Measurements from ENCODE around the gene CES3.
A peak's percentile ranks its signal among the peaks of the same experiment; 100 is the strongest.
"Not testable (repeated sequence)": the region's sequence is repeated elsewhere in the genome, so short reads cannot be mapped to it uniquely, and the experiment has no call there.

CES3 gene

DNA sequence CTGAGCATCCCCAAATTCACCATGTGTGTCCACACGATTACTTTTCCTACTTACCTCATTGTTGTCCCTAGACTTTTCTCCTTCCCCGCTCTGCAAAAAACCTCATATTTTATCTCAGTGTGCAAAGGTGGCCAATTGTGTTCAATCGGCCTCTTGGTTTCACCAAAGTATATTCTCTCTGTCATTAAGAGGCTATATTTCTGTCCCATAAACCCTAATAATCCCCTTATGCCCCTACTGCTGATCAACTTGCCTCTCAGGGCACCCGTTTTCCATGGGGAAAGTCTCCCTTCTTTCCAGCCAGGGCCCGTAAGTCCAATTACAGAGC lies 14.1 kb upstream of the CES3 start:
- ATAC-seq: no peak

DNA sequence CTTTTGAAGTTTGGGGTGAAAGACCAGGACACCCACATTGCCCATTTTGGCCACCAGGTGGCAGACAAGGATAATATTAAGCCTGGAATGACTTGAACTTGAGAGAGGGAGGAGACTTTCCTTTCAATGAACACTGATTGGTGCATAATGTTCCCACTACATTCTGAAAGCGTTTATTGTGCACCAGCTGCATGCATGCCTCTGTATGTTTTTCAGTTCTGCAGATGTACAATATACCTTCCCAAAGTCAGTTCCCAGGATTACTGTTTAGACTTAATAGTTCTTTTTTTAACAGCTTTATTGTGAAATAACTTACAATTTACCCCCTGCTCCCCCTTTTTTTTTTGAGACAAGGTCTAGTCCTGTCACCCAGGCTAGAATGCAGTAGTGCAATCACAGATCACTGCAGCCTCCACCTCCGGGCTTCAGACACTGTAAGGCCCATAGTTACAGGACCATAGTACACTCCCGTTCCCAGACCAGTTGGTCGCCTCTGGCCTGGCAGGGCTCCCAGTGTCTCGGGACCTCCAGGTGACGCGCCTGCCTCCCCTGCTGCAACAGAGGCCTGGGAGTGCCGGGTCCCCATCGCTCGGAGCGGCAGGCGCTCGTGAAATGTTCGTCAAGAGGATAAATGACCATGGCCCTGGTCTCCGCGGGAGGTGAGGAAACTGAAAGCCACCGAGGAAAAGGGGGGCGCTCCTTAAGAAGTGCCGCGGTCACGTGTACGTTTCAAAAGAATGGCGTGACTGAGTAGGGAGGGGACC lies 13.6 kb upstream of the CES3 start:
- peak; percentile 76 to 85 for ATAC-seq

DNA sequence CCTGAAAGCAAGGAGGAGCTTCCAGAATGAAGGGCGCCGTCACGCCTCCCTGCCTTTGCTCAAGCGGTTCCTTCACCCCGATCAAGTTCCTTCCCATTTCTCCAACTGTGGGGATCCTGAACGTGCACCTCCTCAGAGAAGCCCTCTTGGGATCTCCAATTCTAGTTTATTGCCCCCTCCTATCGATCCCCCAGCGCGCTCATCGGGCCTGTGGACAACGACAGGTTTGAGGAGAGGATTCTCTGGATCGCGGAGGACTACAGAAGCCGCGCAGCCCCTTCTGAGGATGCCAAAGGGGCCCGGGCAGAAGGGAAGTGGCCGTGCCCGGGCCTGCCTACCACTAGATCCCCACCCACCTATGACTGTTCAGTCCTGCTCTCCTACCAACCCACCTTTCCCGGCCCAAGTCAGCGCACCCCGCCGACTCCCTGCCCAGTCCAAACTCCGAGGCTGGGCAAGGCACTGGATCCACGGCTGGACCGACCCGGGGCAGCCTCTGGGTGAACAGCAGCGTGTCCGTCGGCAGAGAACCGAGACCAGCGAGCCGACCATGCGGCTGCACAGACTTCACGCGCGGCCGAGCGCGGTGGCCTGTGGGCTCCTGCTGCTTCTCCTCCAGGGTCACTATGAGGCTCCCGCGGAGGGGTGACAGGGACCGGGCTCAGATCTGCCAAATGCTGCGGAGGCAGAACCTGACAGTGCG lies 12.8 kb upstream of the CES3 start:
- peak; percentile 7 to 22 for ATAC-seq

DNA sequence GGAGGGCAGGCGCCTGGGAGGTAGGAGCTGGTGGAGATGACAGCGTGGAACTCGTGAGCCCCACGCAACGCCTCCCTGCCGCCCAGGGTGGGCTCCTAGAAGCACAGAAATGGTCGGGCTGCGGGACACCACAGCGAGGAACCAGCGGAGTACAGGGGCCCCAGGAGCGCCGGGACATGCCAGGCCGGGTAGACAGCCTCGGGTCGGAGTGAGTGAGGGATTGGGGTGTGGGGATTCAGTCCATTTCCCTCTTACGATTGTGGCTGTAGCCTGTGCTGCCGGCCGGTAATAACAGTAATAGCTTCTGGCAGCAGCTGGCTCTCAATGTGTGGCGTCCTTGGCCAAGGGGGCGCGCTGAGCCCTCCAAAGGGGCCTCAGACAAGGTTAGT lies 12.2 kb upstream of the CES3 start:
- ATAC-seq: no peak

DNA sequence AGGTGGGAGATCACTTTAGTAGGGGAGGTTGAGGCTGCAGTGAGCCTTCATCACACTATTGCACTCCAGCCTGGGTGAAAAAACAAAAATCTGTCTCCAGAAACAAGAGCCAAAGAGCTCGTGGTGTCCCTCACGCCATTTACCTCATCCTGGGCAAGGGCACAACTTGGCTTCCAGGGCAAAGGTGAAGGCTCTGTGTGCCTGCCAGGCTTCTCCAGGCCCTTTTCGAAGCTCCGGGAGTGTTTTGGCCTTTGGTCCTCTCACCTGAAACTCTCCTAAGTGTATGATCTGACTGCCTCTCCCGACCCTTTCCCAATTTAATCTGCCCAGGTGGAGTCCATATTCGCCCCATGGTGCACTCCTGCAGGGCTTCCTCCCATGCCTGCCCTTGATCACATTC lies 11.6 kb upstream of the CES3 start:
- no peak for ATAC-seq

DNA sequence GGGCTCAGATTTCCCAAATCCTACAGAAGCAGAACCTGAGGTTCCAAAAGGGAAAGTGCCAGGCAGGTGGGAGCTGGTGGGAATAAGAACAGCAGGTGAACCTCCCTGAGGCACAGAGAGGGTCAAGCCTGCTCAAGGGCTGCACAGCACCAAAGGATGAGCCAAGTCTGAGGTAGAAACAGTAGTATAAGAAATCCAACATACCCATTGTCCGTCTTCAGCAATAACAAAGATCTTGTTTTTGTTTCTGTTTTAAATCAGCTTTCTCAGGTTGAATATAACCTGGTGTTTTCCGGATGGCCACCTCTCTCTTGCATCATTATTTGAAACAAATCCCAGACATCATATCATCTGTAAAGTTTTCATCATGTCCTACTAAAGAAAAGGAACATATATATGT lies 10.6 kb upstream of the CES3 start:
- no peak for ATAC-seq

DNA sequence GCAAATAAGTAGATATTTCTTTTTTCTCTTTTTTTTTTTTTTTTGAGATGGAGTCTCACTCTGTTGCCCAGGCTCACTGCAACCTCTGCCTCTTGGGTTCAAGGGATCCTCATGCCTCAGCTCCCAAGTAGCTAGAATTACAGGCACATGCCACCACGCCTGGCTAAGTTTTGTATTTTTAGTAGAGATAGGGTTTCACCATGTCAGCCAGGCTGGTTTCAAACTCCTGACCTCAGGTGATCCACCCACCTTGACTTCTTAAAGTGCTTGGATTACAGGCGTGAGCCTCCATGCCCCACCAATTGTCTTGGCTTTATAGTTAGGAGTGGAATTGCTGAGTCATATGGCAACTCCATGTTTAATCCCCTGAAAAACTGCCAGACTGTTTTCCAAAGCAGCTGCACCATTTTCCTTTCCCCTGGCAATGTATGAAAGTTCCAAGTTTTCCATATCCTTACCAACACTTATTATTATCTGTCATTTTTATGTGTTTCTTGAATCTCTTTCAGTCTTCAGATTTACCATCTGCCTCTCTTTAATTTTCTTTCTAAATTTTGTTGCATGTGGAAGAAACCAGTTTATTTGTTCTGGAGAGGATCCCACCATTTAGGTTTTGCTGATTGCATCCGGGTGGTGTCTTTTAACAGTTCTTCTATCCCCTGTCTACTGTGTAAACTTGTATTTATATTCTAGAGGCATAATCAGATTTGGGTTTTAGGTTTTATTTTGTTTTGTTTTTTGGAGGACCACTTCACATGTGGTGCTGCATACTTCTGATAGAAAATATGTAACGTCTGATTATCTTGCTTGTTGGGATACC lies 9.9 kb upstream of the CES3 start:
- ATAC-seq: no peak

DNA sequence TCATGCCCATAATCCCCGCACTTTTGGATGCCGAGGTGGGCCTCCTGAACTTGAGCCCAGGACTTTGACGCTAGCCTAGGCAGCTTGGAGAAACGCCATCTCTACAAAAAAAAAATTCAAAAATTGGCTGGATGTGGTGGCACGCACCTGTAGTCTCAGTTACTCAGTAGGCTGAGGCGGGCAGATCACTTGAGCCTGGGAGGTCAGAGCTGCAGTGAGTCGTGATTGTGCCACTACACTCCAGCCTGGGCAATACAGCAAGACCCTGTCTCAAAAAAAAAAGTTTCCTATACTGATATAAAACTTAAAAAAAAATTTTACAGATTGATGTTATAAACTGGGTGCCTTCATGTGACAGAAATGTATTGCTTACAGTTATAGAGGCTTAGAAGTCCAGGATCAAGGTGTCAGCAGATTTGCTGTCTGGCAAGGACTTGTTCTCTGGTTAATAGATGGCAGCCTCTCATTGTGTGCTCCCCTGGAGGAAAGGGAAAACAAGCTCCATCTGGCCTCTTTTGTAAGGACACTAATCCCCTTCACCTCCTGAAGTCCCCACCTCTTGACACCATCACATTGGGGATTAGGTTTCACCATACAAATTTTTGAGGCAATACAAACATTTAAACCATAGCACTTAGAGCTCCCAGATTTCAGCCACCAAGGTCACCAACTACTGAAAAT lies 8.5 kb upstream of the CES3 start:
- ATAC-seq: no peak

DNA sequence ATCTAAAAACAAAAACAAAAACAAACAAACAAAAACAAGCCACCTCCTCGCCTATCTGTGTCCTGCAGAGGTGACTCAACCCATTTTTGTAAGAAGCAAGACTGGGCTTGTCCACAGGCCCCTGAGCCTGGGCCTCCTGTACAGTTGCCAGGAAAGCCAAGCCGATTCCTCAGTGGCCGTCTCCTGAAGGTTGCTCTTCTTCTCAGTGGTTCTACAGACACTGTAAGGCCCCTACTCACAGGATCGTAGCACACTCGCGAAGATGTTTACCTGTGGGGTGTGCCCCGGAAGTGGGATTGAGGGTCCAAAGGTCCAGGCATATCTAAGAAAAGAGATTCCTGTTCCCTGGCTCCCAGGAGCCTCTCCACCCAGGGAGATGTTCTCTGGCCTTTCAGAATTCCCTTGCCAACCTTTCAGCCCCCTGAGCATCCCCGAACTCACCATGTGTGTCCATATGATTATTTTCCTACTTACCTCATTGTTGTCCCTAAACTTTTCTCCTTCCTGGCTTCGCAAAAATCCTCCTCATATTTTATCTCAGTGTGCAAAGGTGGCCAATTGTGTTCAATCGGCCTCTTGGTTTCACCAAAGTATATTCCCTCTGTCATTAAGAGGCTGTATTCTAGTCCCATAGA lies 7.5 kb upstream of the CES3 start:
- ATAC-seq: no peak

DNA sequence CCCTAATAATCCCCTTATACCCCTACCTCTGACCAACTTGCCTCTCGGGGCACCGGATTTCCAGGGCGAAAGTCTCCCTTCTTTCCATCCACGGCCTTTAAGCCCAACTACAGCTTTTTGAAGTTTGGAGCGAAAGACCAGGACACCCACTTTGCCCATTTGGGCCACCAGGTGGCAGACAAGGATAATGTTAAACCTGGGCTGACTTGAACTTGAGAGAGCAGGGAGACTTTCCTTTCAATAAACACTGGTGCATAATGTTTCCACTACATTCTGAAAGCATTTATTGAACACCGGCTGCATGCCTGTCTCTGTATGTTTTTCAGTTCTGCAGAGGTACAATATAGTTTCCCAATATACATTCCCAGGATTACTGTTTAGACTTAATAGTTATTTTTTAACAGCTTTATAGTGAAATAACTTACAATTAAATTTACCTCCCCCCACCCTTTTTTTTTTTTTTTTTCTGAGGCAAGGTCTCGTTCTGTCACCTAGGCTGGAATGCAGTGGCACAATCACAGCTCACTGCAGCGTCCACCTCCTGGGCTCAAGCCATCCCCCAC lies 6.9 kb upstream of the CES3 start:
- peak; percentile 53 to 84 for ATAC-seq

DNA sequence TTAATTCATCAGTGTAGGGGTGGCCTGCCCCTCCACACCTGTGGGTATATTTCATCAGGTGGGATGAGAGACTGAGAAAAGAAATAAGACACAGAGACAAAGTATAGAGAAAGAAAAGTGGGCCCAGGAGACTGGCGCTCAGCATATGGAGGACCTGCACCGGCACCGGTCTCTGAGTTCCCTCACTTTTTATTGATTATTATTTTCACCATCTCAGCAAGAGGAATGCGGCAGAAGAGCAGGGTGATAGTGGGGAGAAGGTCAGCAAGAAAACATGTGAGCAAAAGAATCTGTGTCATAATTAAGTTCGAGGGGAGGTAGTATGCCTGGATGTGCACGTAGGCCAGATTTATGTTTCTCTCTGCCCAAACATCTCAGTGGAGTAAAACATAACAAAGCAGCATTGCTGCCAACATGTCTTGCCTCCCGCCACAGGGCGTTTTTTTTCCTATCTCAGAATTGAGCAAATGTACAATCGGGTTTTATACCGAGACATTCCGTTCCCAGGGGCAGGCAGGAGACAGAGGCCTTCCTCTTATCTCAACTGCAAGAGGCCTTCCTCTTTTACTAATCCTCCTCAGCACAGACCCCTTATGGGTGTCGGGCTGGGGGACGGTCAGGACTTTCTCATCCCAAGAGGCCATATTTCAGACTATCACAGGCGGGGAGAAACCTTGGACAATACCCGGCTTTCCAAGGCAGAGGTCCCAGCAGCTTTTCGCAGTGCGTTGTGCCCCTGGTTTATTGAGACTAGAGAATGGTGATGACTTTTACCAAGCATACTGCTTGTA lies 5.5 kb upstream of the CES3 start:
- ATAC-seq: not testable (repeated sequence)

DNA sequence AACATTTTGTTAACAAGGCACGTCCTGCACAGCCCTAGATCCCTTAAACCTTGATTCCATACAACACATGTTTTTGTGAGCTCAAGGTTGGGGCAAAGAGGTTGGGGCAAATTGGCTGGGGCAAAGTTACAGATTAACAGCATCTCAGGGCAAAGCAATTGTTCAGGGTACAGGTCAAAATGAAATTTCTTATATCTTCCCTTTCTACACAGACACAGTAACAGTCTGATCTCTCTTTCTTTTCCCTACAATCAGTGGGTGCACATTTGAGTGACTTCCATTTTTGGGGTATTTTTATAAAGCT lies 5.0 kb upstream of the CES3 start:
- not testable (repeated sequence) for ATAC-seq

DNA sequence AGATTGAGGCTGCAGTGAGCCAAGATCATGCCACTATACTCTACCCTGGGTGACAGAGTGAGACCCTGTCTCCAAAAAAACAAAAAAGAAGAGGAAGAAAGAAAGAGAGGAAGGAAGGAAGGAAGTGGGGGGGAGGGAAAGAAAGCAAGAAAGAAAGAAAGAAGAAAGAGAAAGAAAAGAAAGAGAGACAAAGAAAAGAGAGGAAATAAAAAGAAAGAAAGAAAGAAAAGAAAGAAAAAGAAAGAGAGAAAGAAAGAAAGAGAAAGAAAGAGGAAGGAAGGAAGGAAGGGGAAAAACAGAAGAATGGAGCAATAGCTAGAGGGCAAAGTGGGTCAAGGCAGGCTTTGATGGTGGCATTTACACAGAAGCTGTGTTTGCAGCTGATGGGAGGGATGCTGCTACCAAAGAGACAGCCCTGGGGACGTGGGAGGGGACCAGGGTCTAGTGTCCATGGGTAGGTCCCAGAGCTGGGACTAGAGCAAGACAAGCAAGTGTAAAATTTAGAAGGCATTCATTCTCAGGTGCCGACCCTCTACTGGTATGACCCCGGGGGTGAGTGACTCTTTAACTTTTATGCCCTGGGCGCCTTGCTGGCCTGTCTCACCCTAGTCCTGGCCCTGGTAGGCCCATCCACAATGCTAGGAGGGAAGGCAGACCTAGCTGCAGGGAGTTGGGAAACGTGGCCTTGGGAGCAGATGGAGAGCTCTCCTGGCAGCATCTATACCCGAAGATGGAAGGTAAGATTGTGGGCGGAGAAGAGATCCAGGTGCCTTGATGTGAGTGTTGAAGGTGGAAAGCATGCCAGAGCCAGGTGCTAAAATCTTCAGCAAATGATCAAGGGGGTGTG lies 2.0 kb upstream of the CES3 start:
- no peak for ATAC-seq

DNA sequence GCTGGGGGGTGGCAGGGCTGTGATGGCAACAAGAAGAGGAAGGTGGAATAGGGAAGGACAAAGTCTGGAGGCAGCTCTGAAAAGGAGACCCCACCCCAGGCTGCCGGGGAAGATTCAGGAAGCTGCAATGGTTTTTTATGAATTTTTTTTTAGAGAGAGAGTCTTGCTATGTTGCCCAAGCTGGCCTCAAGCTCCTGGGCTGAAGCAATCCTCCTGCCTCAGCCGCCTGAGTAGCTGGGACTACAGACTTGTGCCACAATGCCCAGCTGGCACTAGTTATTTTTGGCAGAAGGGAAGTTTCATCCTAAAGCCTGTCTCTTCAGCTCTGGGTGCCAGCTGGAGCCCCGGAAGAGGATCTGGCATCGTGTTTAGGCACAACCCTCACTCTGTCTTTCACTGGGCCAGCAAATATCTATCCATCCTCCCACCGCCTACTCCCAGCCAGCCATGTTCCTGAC lies 1.3 kb upstream of the CES3 start:
- no peak for ATAC-seq

DNA sequence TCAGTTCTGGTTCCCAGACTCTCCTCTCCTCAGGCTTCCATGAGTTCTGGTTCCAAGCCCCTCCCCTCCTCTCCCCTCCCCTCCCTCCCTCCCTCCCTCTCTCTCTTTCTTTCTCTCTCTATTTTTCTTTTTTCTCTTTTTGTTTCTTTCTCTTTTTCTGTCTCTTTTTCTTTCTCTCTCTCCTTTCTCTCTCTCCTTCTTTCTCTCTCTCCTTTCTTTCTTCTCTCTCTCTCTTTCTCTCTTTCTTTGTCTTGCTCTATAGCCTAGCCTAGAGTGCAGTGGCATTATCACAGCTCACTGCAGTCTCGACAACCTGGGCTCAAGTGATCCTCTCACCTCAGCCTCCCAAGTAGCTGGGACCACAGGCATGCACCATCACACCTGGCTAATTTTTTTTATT lies 796 bp upstream of the CES3 start:
- ATAC-seq: no peak

DNA sequence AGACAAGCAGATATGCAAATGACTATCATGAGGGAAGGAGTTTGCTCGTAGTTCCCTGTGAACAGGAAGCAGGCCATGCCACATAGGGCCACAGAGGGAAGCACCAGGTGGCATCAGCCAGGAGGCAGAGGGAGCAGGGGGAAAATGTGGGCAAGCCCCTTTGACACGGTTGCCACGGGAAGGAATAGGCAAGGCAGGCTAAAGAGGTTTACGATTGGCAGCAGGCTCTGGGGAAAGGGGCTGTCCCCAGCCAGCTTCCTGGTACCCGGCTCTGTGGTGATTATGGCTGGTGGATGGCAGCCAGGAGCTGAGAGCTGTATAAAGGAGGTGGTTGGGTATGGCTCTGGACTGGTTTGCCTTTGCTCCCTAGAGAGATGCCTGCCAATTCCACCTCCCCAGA lies 848 bp downstream of the CES3 start:
- ATAC-seq: no peak

DNA sequence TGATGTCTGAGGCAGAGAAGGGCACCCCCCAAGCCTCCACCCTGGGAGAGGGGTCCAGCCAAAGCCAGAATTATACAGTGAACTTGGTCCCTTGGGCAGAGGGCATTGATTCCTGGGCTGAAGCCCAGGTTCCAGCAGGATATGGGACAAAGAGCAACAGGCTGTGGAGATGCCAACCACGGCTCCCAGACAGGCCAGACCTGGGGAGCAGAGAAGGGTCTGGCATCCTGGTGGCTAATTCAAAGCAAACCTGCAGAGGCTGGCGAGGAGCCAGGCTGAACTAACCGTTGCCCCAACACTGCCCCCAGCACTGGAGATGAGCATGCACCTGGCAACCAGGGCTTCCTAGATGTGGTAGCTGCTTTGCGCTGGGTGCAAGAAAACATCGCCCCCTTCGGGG lies 3.0 kb downstream of the CES3 start:
- no peak for ATAC-seq

DNA sequence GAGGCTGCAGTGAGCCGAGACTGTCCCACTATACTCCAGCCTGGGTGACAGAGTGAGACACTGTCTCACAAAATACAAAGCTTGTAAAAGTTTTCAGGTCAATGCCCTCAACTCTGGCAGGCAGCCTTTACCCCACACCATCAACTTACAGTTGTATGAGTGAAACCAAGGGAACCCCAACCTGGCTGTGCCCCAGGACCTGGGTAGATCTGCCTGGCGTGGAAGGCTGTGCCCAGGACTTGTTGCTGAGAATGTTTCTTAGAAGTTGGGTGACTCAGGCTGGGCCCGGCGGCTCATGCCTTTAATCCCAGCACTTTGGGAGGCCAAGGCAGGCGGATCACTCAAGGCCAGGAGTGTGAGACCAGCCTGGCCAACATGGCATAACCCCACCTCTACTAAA lies 7.8 kb downstream of the CES3 start:
- no peak for ATAC-seq

DNA sequence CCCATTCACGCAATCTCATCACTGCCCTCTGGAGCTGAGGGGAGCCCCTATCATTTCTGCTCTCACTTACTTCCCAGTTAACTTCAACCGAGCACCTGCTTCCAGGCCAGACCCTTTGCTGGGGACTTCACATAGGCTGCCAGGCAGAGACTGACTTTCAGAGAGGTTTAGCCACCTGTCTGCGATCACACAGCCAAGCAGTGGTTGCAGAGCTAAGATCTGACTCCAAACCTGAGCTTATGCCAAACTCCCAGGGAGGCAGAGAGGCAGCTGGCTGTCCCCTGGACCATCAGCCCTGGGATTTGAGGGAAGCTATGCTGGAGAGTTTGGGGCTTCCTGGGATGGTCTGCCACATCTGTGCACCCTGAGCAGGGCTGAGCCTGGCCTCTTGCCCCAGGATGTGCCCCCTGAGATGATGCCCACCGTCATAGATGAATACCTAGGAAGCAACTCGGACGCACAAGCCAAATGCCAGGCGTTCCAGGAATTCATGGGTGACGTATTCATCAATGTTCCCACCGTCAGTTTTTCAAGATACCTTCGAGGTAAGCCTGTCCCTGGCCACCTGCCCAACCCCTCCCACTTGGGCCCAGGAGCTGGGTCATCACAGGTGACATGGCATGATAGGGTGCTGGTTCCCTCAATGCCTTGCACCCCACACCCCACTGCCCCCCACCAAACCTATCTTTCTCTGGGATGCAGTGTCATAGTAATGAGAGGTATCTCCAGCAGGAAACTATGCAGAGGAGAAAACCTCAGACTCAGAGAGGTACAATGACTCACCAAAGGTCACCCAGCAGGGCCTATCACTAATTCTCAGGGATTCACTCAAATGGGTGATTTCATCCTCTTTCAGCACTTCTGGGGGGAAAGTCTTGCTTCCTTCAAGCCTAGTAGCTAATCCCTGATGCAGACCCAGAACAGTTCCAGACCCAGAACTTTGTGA lies 10.0 kb downstream of the CES3 start:
- ATAC-seq: peak; percentile 58 to 66

DNA sequence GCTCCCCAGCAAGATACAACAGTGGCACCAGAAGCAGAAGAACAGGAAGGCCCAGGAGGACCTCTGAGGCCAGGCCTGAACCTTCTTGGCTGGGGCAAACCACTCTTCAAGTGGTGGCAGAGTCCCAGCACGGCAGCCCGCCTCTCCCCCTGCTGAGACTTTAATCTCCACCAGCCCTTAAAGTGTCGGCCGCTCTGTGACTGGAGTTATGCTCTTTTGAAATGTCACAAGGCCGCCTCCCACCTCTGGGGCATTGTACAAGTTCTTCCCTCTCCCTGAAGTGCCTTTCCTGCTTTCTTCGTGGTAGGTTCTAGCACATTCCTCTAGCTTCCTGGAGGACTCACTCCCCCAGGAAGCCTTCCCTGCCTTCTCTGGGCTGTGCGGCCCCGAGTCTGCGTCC lies 11.9 kb downstream of the CES3 start:
- no peak for ATAC-seq
